Measurements from ENCODE around the gene IRF5. TPM values are rescaled to one million over a fixed set of nuclear protein-coding genes. Genes with fewer than 3 reads are reported as not detected.

IRF5 gene
- total RNA-seq, 4 donors from 2014 or later, result 7.6 to 14.5 (median 8.6) TPM

GRCh38 chr7:128920913-128921582 is 16.7 kb upstream of the IRF5 start:
- Histone ChIP-seq H3K36me3 (no peaks in the 10 kb centered on the region), H3K9me3 (no peaks in the 10 kb centered on the region), H3K27me3 (peaks cover 0 to 51% (median 4%) of the 10 kb centered on the region in 4 donors), H3K4me3 (no peak overlapping the region), H3K4me1 (peaks cover 0 to 3% (median 2%) of the 10 kb centered on the region in 4 donors), H3K27ac (replicated peaks in 1 of 4) (no peak overlapping the region)
- WGBS, result 74% methylated on average over 13 of the region's 13 CpGs
- no peak for DNase-seq (ENCODE audit: extremely low spot score)
- TF ChIP-seq POLR2A (IDR thresholded peaks at IDR 0.05; ENCODE audit: low read depth), result no peak
- no peak for TF ChIP-seq POLR2AphosphoS5 (IDR thresholded peaks at IDR 0.05)
- intact Hi-C loops (cut with DNase I), result no loop called here

- intact Hi-C loops (cut with DNase I), result no loop called here
- H3K36me3 ChIP-seq, result no peaks in the 10 kb centered on the region
These were observed 15.8 kb upstream of the IRF5 start for GRCh38 chr7:128921866-128922440.

GRCh38 chr7:128922496-128923410 is 15.0 kb upstream of the IRF5 start:
- DNase-seq (ENCODE audit: extremely low spot score), result no peak
- H3K4me1 ChIP-seq, result no peaks in the 10 kb centered on the region

More at GRCh38 chr7:128921866-128922440, 15.8 kb upstream of the IRF5 start:
- no peak for DNase-seq (ENCODE audit: extremely low spot score)
- H3K27ac ChIP-seq (replicated peaks in 1 of 4), result no peak overlapping the region
- H3K27me3 ChIP-seq, result peaks cover 0 to 42% (median 3%) of the 10 kb centered on the region in 4 donors
- no peaks in the 10 kb centered on the region for H3K9me3 ChIP-seq
- no peak overlapping the region for H3K4me3 ChIP-seq
- TF ChIP-seq POLR2AphosphoS5 (IDR thresholded peaks at IDR 0.05) (no peak), POLR2A (IDR thresholded peaks at IDR 0.05; ENCODE audit: low read depth) (no peak), EP300 (IDR thresholded peaks at IDR 0.05) (no peak)
- TF ChIP-seq, protein P1, sequence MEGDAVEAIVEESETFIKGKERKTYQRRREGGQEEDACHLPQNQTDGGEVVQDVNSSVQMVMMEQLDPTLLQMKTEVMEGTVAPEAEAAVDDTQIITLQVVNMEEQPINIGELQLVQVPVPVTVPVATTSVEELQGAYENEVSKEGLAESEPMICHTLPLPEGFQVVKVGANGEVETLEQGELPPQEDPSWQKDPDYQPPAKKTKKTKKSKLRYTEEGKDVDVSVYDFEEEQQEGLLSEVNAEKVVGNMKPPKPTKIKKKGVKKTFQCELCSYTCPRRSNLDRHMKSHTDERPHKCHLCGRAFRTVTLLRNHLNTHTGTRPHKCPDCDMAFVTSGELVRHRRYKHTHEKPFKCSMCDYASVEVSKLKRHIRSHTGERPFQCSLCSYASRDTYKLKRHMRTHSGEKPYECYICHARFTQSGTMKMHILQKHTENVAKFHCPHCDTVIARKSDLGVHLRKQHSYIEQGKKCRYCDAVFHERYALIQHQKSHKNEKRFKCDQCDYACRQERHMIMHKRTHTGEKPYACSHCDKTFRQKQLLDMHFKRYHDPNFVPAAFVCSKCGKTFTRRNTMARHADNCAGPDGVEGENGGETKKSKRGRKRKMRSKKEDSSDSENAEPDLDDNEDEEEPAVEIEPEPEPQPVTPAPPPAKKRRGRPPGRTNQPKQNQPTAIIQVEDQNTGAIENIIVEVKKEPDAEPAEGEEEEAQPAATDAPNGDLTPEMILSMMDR (IDR thresholded peaks at IDR 0.05), result no peak
- 80% methylated on average over 9 of the region's 9 CpGs for WGBS
- H3K4me1 ChIP-seq, result no peaks in the 10 kb centered on the region

GRCh38 chr7:128923411-128923800 is 14.3 kb upstream of the IRF5 start:
- TF ChIP-seq, protein P1 (IDR thresholded peaks at IDR 0.05), result no peak
- TF ChIP-seq POLR2A (IDR thresholded peaks at IDR 0.05; ENCODE audit: low read depth), result no peak
- no peak for TF ChIP-seq POLR2AphosphoS5 (IDR thresholded peaks at IDR 0.05)
- no peak for TF ChIP-seq EP300 (IDR thresholded peaks at IDR 0.05)
- intact Hi-C loops (cut with DNase I), result no loop called here
- Histone ChIP-seq H3K36me3 (no peaks in the 10 kb centered on the region), H3K27ac (replicated peaks in 1 of 4) (no peak overlapping the region), H3K4me1 (no peaks in the 10 kb centered on the region), H3K4me3 (no peak overlapping the region), H3K27me3 (peaks cover 0 to 49% (median 3%) of the 10 kb centered on the region in 4 donors), H3K9me3 (no peaks in the 10 kb centered on the region)
- WGBS, result 79% methylated on average over 5 of the region's 5 CpGs
- DNase-seq (ENCODE audit: extremely low spot score), result no peak

More at GRCh38 chr7:128922496-128923410, 15.0 kb upstream of the IRF5 start:
- peaks cover 0 to 46% (median 3%) of the 10 kb centered on the region in 4 donors for H3K27me3 ChIP-seq
- H3K4me3 ChIP-seq, result no peak overlapping the region
- no peaks in the 10 kb centered on the region for H3K36me3 ChIP-seq
- intact Hi-C loops (cut with DNase I), result no loop called here
- no peak for TF ChIP-seq EP300 (IDR thresholded peaks at IDR 0.05)
- TF ChIP-seq POLR2AphosphoS5 (IDR thresholded peaks at IDR 0.05), result no peak
- TF ChIP-seq, protein P1 (IDR thresholded peaks at IDR 0.05), result no peak
- TF ChIP-seq POLR2A (IDR thresholded peaks at IDR 0.05; ENCODE audit: low read depth), result no peak
- no peak overlapping the region for H3K27ac ChIP-seq (replicated peaks in 1 of 4)
- 80% methylated on average over 10 of the region's 16 CpGs for WGBS
- H3K9me3 ChIP-seq, result no peaks in the 10 kb centered on the region
